T1000 (cell line): ENCODE data around the gene PCBP3.
"Not testable (repeated sequence)": the region's sequence is repeated elsewhere in the genome, so short reads cannot be mapped to it uniquely, and the experiment has no call there.

ENCODE experiments used
- DNase-seq: peaks from one replicate; lab custom pipeline; 2025; ENCODE audit warnings: mixed read lengths; lab: John Stamatoyannopoulos, UW

Gene PCBP3

DNA sequence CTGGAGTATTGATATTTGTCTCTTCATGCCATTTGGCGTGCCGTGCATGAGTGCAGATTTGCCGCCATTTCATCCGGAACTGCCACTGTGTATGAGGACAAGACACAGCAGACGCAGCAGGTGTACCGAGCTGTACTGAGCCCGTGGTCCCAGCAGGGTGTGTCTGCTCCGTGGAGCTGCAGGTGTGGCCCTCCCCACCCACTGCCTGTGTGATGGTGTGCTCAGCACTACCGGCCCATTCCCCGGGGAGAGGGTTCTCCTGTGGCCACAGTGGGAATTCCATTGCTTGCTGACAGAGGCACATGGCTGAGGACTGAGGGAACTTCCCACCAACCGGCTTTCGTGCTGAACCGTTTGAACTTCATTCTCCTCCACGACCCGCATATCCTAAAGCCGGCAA lies 303.8 kb downstream of the PCBP3 start:
- no peak for DNase-seq

DNA sequence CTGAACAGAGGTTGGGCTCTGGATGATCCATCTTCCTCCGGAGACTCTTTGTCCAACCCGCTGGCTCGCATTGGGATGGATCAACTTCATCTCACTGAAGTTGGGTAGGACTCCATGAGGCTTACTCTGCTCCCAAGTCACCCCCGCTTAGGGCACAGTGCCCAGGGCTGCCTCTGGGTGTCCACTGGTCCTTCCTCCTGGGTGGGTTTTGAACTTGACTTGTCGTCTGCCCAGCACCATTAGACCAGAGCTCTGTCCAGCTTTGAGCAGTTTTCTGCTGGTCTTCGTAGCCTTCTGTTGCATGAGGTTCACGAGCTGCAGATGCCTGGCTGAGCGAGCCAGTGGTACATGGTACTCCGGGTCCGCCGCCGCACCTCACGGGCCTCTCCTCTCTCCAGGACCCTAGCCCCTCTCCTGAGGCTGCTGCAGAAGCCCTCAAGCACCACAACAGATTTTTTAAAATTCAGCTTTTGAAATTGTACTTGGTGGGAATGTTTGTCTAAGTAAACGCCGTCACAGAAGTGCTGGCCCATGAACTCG lies 304.3 kb downstream of the PCBP3 start:
- no peak for DNase-seq

DNA sequence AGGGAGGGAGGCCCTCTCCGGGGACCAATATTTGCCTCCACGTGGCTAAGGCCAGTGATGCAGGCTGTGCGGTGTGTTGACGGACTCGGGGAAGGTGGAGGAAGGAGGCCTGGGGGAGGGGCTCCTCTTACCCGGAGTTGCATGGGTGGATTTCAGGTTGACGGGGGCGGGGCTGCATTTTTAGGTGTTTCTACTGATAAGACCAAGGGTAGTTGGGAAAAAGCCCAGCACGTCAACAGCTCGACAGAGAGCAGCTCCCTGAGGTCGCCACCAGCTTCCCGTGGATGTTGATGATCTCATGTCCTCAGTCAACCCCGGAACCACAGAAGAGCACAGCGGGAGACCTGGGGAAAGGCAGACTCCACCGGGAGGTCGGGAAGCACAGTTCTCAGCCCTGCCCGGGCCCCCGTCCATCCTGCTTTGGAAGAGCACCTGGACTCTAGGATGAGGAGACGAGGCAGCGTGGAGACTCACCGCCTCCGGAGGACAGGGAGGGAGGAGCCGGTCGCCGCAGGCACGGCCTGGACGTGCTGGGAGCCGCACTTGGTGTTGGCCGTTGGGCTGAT lies 305.1 kb downstream of the PCBP3 start:
- no peak for DNase-seq

DNA sequence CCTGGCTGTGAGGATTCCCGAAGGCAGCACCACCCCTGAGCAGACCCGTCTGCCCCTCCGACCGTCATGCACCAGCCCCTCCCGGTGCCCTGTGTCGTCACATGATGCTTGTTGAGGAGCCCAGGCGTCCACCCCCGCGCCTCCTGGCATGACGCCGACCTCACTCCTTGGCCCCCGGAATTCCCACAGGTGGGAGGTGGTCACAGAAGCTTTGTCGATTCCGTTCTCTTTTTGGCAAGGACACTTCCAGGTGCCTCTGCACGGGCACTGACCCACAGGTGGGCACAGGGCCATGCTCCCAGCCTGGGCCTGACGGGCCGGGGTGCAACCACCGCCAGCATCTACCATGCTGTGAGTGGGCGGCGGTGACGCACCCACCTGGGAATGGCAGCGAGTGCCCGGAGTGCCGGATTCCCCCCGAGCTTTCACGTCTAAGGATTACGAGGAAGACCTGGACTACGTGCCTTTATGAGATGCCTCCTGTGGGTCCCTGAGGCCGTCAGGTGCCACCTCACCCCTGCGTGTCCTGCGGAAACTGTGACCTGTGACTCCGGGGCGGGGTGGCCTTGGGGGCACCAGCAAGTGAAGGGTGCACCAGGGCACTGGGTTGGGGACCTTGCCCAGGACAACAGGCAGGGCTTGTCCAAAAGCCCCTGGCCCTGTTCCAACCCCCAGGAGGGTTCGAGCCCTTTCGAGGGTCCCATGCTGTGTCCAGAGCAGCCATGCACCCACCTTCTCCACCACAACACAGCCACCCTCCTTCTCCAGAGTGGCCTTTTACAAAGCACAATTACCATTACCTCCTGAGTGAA lies 306.6 kb downstream of the PCBP3 start:
- DNase-seq: no peak

DNA sequence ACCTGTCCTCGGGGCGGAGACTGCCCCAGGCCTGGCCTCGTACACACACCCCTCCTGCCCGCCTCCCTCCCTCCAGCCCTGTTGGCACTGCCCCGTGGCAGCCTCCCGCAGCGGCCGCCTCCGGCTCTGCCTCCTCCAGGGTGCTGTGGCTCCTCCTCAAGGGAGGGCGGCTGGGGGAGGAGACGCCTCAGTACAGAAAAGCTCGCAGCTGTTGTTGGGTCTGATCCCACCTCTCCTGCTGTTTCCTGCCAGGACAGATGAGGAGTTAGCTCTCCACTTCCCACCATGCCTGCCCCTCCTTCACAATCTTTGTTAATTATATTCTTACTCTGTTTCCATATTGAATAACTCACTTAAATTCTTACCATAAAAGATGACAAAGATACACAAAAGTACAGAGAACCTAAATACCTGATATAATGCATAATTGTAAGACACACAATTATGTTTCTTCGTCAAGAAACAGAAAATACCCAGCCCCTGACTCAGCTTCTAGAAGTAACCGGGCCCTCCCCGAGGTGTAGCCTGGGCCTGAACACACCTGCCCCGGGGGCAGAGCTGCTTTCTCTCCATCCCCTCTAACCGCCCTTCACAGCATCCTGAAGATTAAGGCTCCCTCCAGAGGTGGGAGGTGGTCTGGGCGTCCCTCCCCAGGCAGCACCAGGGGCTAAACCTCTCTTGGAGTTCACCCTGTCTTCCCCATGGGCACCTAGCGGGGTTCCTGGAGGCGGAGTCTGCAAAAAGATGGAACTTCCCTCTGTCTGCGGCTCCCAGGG lies 307.4 kb downstream of the PCBP3 start:
- DNase-seq: no peak

DNA sequence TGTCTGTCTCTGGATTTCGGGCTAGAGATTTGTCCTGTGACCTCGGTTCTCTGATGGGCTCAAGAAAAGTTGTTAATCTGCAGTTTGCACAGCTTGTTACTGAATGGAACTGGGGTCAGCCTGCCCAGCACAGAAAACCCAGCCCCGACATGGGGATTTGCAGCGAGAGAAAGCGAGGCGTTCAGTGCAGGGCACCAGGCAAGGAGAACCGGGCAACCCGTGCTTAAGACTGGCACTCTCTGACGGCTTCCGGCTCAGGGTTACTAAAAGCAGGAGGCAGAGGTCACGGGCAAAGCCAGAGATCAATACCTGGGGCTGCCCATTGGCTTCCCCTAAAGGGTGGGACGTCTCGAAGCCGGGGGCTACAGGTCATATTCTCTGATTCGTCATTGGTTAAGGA lies 308.2 kb downstream of the PCBP3 start:
- DNase-seq: no peak

DNA sequence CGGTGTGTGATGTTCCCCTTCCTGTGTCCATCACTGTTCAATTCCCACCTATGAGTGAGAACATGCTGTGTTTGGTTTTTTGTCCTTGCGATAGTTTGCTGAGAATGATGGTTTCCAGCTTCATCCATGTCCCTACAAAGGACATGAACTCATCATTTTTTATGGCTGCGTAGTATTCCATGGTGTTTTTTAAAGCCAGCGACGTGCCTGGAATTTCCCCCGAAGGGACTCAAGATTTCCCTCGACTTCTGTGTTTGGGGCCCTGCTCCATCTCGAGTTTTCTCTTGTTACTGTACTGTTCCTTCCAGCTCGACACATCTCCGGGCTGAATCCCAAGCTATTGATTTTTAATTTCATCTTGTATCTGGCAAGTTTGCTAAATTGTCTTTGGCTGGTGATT lies 309.0 kb downstream of the PCBP3 start:
- not testable (repeated sequence) for DNase-seq

DNA sequence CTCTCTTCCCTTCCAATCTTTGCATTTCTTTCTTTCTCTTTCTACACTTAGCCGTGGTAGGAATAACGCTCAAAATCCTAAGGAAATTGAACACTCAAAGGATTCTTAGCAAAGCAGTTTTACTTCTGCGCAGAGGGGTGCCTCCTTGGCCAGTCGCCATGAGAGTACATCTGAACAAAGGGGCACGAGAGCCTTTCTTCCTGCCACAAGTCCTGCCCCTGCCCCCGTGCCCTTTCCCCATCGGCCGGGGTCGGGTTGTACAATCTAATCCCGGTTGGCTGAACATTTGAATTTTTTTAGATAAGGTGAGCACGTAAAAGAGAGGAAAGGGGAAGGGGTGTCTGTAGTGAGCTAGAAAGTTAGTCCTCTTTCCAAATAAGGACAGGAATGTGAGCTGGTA lies 309.4 kb downstream of the PCBP3 start:
- DNase-seq: no peak

DNA sequence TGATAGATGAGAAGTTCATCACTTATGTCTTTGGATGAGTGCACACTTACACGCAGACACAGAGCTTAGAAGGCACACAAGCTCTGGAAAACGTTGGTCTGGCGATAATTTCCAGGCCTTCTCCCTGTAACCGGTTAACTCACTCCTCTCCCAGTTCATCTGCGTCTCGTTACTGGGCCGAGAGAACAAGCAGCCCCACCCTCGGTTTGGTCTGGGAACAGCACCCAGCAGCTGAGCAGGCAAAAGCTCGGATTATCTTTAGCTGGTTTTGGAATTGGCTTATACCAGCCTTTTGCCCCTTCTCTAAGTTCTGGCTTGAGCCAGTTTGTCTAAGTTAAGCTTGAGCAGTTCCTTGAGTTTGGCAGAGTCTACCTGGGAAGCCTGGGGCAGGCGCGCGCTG lies 310.7 kb downstream of the PCBP3 start:
- DNase-seq: no peak

DNA sequence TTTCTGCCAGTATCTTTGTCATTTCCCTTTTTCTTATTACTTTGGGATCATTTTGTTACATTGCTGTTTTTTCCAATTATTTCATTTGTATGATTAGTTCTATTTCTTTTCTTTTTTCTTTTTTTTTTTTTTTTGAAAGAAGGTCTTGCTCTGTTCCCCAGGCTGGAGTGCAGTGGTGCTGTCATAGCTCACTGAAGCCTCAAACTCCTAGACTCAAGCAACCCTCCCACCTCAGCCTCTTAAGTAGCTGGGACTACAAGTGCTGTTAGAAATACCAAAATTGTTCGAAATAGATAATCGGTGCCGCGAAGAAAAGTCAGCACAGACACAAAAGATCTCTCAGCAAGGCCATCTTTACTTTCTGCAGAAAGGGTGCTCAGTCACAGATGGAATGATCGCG lies 311.4 kb downstream of the PCBP3 start:
- DNase-seq: no peak

DNA sequence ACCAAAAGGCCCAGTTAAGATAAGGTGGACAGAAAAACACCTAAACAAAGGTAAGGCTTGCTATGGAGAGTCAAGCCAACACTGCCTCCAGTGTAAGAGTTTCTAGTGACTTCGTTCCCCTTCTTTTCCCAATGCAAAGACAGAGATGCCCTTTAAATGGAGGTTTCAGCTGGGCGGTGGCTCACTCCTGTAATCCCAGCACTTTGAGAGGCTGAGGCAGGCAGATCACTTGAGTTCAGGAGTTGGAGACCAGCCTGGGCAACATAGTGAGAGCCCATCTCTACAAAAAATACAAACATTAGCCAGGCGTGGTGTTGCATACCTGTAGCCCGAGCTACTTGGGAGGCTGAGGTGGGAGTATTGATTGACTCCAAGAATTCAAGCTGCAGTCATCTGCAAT lies 314.0 kb downstream of the PCBP3 start:
- no peak for DNase-seq

DNA sequence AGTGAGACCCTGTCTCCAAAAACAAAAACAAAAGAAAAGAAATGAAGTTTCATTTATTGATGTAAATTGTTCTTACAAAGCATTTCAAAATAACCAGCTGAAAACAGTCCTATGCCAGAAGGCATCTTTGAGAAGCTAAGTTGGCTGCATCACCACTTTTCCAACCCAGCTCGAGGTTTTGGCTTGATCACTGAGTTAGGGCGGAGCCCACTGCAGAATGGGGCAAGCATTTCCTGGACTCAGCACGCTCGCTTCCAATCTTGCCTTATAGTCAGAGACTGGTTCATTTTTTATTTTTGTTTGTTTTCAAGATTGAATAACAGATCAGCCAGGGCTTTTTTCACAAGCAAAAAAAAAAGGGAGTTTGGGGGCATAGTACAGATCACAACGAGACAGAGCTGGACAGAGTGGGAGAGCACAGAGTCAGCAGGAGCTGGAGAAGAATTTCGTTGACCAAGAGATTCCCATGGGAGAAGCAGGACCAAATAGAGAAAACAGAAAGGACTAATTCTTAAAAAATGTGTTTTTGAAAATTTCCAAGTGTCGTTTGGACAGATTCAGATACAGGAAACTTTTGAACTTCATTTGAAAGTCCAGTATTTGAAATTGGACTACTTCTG lies 314.6 kb downstream of the PCBP3 start:
- no peak for DNase-seq

DNA sequence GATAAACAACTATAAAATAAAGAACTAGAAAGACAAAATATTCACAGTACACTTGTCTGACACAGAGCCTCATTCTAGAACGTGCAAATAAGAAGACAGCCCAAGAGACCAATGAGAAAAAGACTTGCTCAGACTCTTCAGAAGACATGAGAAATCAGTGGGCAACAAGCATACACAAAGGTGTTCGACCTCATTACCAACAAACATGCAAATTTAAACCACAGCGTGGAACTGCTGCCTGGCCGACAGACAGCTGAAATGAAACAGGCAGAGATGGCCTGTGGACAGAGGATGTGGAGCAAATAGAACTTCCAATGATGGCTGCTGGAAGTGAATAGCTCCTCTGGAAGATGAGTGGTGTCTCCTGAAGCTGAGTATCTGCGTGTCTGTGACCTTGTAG lies 315.7 kb downstream of the PCBP3 start:
- DNase-seq: no peak

DNA sequence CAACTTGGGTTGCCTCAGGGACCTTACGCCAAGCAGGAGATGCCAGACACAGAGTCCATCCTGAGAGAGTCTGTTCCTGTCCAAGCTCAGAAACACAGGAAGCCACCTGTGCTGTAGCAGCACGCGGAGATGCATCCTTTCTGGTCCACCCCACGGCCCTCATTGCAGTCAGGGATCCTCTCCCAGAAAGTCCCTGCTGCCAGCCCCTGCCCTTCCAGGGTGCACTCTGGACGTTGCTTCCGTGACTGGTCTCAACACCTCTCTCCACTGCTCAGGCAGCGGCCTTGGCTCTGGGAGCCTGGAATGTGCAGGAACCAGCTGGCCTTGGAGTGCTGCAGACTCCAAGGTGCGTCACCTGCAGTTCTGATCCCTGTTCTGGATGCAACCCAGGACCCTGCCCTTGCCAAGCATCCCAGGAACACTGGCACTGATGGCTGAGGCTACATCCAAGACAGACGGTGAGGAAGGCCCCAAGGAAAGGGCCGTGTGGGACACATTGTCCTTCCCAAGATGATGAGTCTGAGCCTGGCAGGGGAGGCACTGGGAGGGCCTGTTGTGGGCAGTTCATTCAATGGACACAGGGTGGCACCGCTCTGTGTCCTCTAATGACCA lies 316.4 kb downstream of the PCBP3 start:
- no peak for DNase-seq

DNA sequence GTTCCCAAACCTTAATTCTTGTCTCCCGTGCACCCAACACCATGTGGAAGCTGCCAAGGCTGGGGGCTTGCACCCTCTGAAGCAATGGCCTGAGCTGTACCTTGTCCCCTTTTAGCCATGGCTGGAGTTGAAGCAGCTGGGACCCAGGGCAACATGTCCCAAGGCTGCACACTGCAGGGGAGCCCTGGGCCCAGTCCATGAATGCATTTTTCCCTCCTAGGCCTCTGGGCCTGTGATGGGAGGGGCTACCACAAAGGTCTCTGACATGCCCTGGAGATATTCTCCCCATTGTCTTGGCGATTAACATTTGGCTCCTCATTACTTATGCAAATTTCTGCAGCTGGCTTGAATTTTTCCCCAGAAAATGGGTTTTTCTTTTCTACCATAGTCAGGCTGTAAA lies 317.9 kb downstream of the PCBP3 start:
- not testable (repeated sequence) for DNase-seq

DNA sequence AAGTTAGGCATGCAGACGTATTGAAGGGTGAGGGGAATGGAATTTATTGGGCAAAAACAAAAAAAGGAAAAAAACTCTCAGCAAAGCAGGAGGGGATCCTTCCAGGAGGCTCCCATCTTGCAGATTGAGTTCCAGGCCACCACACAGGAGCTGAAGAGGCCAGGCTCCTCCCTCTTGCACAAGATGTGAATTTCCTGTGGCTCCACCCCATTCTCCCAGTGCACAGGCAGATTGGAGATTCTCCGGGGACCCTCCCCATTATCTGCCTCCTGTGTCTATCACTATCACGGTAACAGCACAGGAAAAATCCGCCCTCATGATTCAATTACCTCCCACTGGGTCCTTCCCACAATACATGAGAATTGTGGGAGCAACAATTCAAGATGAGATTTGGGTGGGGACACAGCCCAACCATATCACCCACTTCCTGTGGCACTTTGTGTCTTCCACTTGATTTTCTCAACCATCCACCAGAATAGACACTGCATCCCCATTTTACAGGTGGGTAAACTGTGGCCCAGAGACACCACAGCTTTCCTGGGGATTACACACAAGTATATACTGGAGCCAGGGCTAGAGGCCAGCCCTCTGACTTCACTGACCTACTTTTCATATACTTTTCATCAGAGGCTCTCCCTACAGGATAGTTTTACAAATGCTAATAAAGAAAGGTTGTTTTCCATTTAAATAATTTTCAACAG lies 319.2 kb downstream of the PCBP3 start:
- DNase-seq: no peak

DNA sequence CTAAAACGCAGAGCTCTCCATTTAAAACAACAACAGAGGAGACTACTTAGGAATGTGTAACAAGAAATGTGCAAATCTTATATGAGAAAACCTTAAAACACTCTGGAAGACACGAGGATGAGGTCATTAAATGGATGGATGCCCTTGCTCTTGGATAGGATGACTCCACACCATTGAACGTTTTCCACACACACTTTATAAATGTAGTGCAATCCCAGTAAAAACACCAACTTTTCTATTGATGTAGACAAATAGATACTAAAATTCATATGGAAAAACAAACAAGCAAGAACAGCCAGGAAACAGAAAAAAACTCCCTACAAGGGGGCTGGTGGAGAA lies 319.7 kb downstream of the PCBP3 start:
- no peak for DNase-seq

DNA sequence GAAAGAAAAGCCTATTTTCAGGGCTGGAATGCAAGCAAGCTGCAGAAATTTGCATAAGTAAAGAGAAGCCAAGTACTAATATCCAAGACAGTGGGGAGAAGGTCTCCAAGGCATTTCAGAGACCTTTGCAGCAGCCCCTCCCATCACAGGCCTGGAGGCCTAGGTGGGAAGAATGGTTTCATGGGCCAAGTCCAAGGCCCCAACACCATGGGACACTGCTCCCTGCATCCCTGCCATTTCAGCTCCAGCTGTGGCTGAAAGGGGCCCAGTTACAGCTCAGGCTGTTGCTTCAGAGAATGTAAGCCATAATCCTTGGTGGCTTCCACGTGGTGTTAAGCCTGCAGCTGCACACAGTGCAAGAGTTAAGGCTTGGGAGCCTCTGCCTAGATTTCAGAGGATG lies 321.1 kb downstream of the PCBP3 start:
- DNase-seq: no peak

DNA sequence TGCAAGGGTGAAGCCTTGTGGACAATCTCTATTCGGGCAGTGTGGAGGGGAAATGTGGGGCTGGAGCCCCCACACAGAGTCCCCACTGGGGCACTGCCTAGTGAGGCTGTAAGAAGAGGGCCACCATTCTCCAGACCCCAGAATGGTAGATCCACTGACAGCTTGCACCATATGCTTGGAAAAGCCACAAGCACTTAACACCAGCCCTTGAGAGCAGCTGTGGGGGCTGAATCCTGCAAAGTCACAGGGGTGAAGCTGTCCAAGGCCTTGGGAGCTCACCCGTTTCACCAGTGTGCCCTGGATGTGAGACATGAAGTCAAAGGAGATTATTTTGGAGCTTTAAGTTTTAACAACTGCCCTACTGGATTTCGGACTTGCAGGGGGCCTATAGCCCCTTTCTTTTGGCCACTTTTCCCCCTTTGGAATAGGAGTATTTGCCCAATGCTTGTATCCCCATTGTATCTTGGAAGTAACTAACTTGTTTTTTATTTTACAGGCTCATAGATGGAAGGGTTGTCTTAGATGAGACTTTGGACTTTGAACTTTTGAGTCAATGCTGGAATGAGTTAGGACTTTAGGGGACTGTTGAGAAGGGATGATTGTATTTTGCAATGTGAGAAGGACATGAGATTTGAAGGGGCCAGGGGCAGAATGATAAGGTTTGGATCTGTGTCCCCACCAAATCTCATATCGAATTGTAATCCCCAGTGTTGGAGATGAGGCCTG lies 321.7 kb downstream of the PCBP3 start:
- no peak for DNase-seq

DNA sequence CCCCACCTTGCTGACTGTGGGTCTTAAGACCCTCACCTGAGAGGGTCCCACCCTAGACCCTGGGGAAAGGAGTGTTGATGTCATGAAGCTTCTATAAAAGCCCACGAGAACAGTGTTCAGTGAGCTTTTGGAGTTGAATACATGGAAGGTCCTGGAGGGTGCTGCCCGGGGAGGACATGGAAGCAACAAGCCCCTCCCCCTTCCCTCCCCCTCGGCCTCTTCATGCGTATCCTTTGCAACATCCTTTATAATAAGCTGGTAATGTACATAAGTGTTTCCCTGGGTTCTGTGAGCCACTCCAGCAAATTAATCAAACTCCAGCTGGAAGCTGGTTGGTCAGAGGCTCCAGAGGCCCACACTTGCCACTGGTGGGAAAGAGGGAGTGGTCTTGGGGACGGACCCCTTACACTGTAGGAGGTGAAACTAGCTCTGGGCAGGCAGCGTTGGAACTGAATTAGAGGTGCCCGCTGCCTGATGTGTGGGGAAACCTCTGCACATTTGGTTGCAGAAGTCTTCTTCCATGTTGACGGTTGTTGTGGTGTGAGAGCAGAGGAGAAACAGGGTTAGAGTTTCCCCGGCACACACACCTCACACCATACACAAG lies 323.4 kb downstream of the PCBP3 start:
- no peak for DNase-seq
